Posterior vena cava (tissue), 2 donors: Measurements from ENCODE around the gene POLR3K. TPM values are rescaled to one million over a fixed set of nuclear protein-coding genes. Genes with fewer than 3 reads are reported as not detected.
"Not testable (repeated sequence)": the region's sequence is repeated elsewhere in the genome, so short reads cannot be mapped to it uniquely, and the experiment has no call there.

Experiments used
- DNase-seq: peaks from one replicate; pipeline ENCODE4 v3.0.0-alpha.2; 2020; ENCODE audit warnings: low spot score
- intact Hi-C, 2 donors: fragments of 100-400 bp; cut with DNase I; formaldehyde crosslinking; loops; one replicate each; pipeline versions ENCODE4 v1.14.1 to v1.14.2; 2022 to 2023
- total RNA-seq, 2 donors: library from RNA; stranded (reverse); fragmentation: NEBNext Ultra II Directional; extraction: Animal tissue kit (Norgen Biotek cat#: 25700); gene quantifications; one replicate each; pipeline ENCODE4 v1.2.1, GENCODE V29; 2021
- donor health status: DM: yes; HTN: yes; CAD: no.
- donor health status: DM: yes; HTN: yes; CAD: no.

The POLR3K gene
- total RNA-seq, 2 donors from 2014 or later: 7.4 to 7.9 TPM

- intact Hi-C loops: no loop called here
Measured at GRCh38 chr16:54237-54581, 801 bp upstream of the POLR3K start.

GRCh38 chr16:50769-51591 lies 2.4 kb downstream of the POLR3K start:
- intact Hi-C loops: no loop called here
- DNase-seq: peak; percentile 63

More at GRCh38 chr16:54237-54581, 801 bp upstream of the POLR3K start:
- DNase-seq: peak; percentile 62

- DNase-seq: no peak
- intact Hi-C loops: no loop called here
Measured at GRCh38 chr16:47234-47633, 6.2 kb downstream of the POLR3K start.

- intact Hi-C loops, DNase-seq: not testable (repeated sequence)
Measured at GRCh38 chr16:46510-46909, 6.9 kb downstream of the POLR3K start.

- intact Hi-C loops: no loop called here
- no peak for DNase-seq
Measured at GRCh38 chr16:45454-45853, 8.0 kb downstream of the POLR3K start.

GRCh38 chr16:44655-45054 lies 8.8 kb downstream of the POLR3K start:
- intact Hi-C loops: no loop called here
- DNase-seq: no peak

GRCh38 chr16:43294-43693 lies 10.1 kb downstream of the POLR3K start:
- DNase-seq: no peak
- intact Hi-C loops: no loop called here

- no peak for DNase-seq
- intact Hi-C loops: no loop called here
Measured at GRCh38 chr16:42691-43090, 10.7 kb downstream of the POLR3K start.

GRCh38 chr16:42069-42457 lies 11.3 kb downstream of the POLR3K start:
- no peak for DNase-seq
- intact Hi-C loops: no loop called here

- peak; percentile 62 for DNase-seq
- intact Hi-C loops: no loop called here
Measured at GRCh38 chr16:41439-42068, 11.9 kb downstream of the POLR3K start.

- intact Hi-C loops: no loop called here
- no peak for DNase-seq
Measured at GRCh38 chr16:38941-39892, 14.2 kb downstream of the POLR3K start.

- DNase-seq, intact Hi-C loops: not testable (repeated sequence)
Measured at GRCh38 chr16:38206-38605, 15.2 kb downstream of the POLR3K start.

GRCh38 chr16:37511-37910 lies 15.9 kb downstream of the POLR3K start:
- intact Hi-C loops: no loop called here
- DNase-seq: peak; percentile 38

- intact Hi-C loops: no loop called here
- DNase-seq: peak; percentile 43
Measured at GRCh38 chr16:36336-36984, 16.9 kb downstream of the POLR3K start.

- intact Hi-C loops: no loop called here
- DNase-seq: no peak
Measured at GRCh38 chr16:35678-36305, 17.6 kb downstream of the POLR3K start.

GRCh38 chr16:35011-35677 lies 18.3 kb downstream of the POLR3K start:
- intact Hi-C loops: no loop called here
- peak; percentile 80 for DNase-seq

GRCh38 chr16:34648-34987 lies 18.8 kb downstream of the POLR3K start:
- intact Hi-C loops: no loop called here
- DNase-seq: no peak

GRCh38 chr16:33877-34647 lies 19.3 kb downstream of the POLR3K start:
- peak; percentile 58 for DNase-seq

More at GRCh38 chr16:33877-34647, 19.3 kb downstream of the POLR3K start:
- intact Hi-C loops: no loop called here
